Fibroblast of villous mesenchyme (primary cell): Measurements from ENCODE around the gene ZC3H12C. TPM values are rescaled to one million over a fixed set of nuclear protein-coding genes. Genes with fewer than 3 reads are reported as not detected.

Source experiments
- DNase-seq: peaks from one replicate; pipeline ENCODE4 v3.0.0-alpha.2; 2010; ENCODE audit warnings: low read depth
- H3K4me3 ChIP-seq: 2 replicates; pipeline ENCODE4 v1.5.1; 2011; ENCODE audit warnings: low read depth, mild to moderate bottlenecking, low read length
- CTCF ChIP-seq: IDR thresholded peaks from 2 replicates; pipeline ENCODE4 v1.5.1; 2012; ENCODE audit warnings: low read depth, mild to moderate bottlenecking, low read length; ENCODE audit not compliant: insufficient read depth
- total RNA-seq: library from RNA; depleted of rRNA; stranded (reverse); fragments of >200 nt; gene quantifications from 2 replicates; pipeline ENCODE4 v1.2.3, GENCODE V29; 2012

Gene ZC3H12C
- total RNA-seq, 1 donor = 15.5 TPM

GRCh38 chr11:110082899-110083298 is 10.3 kb upstream of the ZC3H12C start:
- no peak overlapping the region for H3K4me3 ChIP-seq
- no peak for DNase-seq
- TF ChIP-seq CTCF = no peak

- no peak overlapping the region for H3K4me3 ChIP-seq
- peak; percentile 72 for DNase-seq
- TF ChIP-seq CTCF = no peak
Observed at GRCh38 chr11:110085255-110085838, 7.8 kb upstream of the ZC3H12C start.

GRCh38 chr11:110086892-110087309 is 6.3 kb upstream of the ZC3H12C start:
- DNase-seq = peak; percentile 85
- no peak for TF ChIP-seq CTCF
- H3K4me3 ChIP-seq = no peak overlapping the region

GRCh38 chr11:110087812-110088534 is 5.2 kb upstream of the ZC3H12C start:
- no peak for TF ChIP-seq CTCF
- DNase-seq = peak; percentile 45
- H3K4me3 ChIP-seq = no peak overlapping the region

- TF ChIP-seq CTCF = no peak
- H3K4me3 ChIP-seq = no peak overlapping the region
- DNase-seq = no peak
Observed at GRCh38 chr11:110088535-110089344, 4.5 kb upstream of the ZC3H12C start.

- no peak for DNase-seq
- H3K4me3 ChIP-seq = no peak overlapping the region
- no peak for TF ChIP-seq CTCF
Observed at GRCh38 chr11:110089617-110090282, 3.4 kb upstream of the ZC3H12C start.
